Cardiac septum (tissue), 1 donor: Measurements from ENCODE around the gene ICE2. TPM values are rescaled to one million over a fixed set of nuclear protein-coding genes. Genes with fewer than 3 reads are reported as not detected.
A peak's percentile ranks its signal among the peaks of the same experiment; 100 is the strongest.

Experiments
- DNase-seq: peaks from one replicate; pipeline ENCODE4 v3.0.0-alpha.2; 2020; ENCODE audit warnings: low spot score
- intact Hi-C: fragments of 100-400 bp; cut with DNase I; formaldehyde crosslinking; loops from one replicate; pipeline ENCODE4 v1.14.0; 2022
- long read RNA-seq: library from polyadenylated mRNA; unstranded; transcript quantifications from one replicate; pipeline ENCODE4 v2.0.0, GENCODE V29; 2021
- total RNA-seq: library from RNA; stranded (reverse); fragmentation: NEBNext Ultra II Directional; extraction: Animal tissue kit (Norgen Biotek cat#: 25700); gene quantifications from one replicate; pipeline ENCODE4 v1.2.1, GENCODE V29; 2021
- donor health status: DM: no; HTN: no; CAD: no.

Gene ICE2
- 29.7 TPM for total RNA-seq
- long read RNA-seq, full-length matches to known transcripts, result 9 of 16 reads
- long read RNA-seq, partial matches to known transcripts, result 5 of 16 reads
- long read RNA-seq, other reads (novel, unspliced or antisense), result 2 of 16 reads

DNA sequence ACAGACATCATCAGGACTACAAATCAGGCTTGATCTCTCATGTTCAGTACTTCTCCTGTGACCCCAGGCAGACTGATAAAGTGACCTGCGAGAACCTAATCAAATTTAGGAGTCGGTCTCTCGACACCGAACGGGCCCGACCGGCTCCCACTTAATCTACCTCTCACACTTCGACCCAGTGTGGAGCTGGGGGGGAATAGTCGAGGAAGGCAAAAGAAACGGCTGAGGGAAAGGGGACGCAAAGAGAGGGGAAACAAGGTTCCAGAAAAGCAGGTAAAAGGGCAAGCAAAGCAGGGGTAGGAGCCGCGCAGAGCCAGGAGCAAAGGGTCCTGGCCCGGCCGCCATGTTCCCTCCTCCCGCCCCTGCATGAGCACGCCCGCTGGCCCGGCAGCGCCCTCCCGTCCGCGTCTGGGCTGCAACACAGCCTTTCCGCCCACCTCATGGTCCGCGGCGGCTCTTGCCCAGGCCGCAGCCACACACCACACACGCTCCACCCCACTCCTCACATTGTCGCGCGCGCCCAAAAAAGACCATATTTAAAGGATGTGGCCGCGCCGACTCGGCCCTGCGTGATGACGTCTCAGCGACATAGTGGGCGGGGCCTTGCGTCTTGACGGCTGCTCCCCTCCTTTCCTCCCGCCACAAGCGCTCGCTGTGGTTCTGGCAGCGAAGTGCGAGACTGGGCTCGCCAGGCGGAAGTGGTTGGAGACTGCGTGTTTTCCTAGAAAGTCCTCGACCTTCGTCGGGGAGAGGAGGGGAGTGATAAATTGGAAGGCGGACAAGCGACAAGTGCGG is at the start of gene ICE2:
TSS of gene ICE2 (minus strand) at position 577 of the 795 bp plus-strand sequence. CDS start 1,165 bp downstream, outside the sequence.
- intact Hi-C loops, result no loop called here
- DNase-seq, result peak; percentile 98

DNA sequence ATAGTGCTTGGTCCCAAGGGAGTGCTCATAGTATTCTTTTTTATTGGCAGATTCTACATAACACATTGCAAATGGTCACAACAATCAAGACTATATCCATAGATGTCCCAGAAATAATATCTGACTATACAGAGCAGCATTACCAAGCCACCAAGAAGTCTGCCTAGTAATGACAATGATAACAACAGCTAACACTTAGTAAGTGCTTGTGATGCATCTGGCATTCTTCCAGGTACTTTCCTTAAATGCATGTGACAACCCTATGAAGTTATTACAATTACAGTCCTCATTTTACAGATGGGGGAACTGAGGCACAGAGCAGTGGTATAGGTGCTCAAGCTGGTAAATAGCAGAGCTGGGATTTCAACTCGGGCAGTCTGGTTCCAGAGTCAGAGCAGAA is 49.6 kb upstream of the ICE2 start:
- no peak for DNase-seq
- intact Hi-C loops, result no loop called here

DNA sequence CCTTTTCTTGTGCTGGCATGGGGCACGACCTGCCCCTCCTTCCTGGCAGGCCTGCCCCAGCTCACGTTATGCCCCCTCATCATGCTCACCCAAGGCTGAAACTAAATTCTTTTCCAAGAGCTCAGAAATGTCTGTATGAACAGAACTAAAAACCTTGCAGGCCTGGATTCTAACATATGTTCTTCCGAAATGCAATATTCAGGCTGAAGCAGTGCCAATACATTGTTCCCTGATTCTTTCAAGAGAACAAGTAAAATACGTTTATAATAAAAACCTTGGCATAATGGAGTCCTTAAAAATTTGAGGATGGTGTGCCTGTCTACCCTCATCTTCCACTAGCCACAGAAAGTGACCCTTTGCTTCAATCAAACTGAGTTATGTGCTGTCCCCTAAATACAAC is 48.5 kb upstream of the ICE2 start:
- DNase-seq, result no peak
- intact Hi-C loops, result no loop called here

DNA sequence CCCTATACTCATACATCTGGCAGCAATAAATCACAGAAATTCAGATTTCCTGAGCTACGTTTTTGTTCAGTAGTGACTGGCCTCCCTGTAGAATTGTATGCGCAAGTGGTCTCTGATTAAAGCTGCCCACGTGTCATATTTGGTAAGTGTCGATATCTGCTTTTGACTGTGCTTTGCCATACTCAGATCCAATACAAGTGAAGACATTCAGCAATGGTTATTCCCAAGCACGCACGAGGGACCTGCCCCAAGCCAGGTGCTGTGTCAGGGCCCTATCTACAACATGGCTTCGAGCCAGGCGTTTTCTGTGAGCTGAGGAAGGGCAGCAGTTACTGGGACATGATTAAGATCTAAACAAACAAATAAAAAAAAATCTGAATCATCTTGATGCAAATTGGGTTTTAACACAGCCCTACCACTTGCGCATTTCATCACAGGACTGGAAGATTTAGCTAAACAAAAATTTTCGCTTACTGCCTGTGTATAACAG is 47.2 kb upstream of the ICE2 start:
- no peak for DNase-seq
- intact Hi-C loops, result no loop called here

DNA sequence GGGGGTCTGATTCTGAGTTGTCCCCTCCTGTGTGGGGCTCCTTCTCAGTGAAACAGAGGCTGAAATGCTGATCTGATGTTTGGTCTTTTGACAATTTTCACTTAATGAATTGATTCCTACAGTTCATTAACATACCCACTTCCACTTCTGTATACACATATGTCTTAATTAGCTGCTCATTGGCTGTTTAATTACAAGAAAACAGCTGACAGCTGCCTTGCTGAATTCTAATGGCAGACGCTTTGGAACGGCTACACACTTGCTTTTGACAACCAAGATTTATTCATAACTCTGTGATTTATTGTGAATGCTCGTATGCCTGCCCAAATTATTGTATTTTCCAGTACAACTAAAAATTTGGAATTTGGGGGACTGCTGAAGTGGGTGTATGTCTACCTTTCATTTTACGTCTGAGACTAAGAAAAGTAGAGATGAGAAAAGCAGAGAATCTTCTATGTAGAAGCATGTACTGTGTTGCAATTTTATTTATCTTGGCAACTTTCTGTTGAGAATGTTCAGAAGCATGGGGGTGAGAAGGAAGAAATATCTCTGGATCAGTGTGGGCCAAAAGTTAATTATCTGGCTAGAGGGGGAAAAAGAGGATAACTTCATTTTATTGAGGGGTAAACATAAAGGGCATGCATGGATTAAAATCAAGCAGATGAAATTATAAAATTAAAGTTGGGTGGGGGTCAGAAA is 46.5 kb upstream of the ICE2 start:
- DNase-seq, result no peak
- intact Hi-C loops, result no loop called here

- intact Hi-C loops, result no loop called here
- DNase-seq, result no peak
These were observed 44.1 kb upstream of the ICE2 start for GRCh38 chr15:60523056-60523455.

- intact Hi-C loops, result no loop called here
- no peak for DNase-seq
These were observed 42.0 kb upstream of the ICE2 start for GRCh38 chr15:60520825-60521368.

GRCh38 chr15:60520013-60520824 is 41.3 kb upstream of the ICE2 start:
- DNase-seq, result no peak
- intact Hi-C loops, result no loop called here

DNA sequence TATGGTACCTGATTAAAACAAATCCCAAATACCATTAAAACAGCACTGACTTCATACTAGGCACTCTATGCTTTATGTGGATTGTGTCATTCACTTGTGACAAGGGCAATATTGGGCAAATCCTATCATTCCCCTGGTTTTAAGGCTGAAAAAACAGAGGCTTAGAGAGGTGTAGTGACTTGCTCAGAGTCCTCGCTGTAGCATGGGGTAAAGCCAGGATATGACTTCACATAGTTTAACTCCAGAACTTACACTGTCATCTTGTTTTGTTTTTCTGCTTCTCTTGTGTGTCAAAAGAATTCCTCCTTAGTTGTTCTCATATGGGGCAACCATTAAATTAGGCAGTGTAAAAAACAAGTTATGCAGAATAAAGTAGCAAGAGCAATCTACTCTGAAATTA is 40.3 kb upstream of the ICE2 start:
- no peak for DNase-seq
- intact Hi-C loops, result no loop called here

- intact Hi-C loops, result no loop called here
- DNase-seq, result no peak
These were observed 39.6 kb upstream of the ICE2 start for GRCh38 chr15:60518511-60518910.

DNA sequence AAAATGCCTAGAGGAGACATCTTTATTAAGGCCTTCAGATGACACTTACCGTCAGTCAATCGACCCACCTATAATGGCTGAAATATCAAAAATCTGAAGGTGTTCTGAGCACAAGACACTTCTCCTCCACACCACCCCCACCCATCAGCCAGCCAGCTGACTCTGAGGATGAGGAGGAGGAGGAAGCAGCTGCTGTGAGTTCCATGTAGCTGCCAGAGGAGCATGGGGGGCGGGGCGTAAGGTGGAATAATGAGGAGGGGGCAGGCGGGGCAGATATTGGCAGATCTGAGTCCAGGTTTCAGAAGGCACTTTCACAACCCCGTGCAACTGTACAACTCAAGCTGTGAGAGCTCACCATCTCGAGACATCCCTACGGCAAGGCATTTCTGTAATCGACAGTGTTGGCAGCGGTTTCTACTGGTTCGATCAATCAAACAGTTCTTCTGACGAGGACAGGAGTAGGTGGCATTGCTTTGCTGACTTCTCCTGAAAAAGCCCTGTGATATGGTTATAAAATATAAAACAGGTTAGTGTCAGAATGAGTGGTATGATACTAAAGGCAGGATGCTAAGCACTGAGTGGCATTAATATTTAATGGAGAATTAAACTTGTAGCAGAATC is 35.4 kb upstream of the ICE2 start:
- intact Hi-C loops, result no loop called here
- DNase-seq, result no peak

- no peak for DNase-seq
- intact Hi-C loops, result no loop called here
These were observed 34.7 kb upstream of the ICE2 start for GRCh38 chr15:60513676-60514075.

GRCh38 chr15:60512937-60513336 is 34.0 kb upstream of the ICE2 start:
- intact Hi-C loops, result no loop called here

DNA sequence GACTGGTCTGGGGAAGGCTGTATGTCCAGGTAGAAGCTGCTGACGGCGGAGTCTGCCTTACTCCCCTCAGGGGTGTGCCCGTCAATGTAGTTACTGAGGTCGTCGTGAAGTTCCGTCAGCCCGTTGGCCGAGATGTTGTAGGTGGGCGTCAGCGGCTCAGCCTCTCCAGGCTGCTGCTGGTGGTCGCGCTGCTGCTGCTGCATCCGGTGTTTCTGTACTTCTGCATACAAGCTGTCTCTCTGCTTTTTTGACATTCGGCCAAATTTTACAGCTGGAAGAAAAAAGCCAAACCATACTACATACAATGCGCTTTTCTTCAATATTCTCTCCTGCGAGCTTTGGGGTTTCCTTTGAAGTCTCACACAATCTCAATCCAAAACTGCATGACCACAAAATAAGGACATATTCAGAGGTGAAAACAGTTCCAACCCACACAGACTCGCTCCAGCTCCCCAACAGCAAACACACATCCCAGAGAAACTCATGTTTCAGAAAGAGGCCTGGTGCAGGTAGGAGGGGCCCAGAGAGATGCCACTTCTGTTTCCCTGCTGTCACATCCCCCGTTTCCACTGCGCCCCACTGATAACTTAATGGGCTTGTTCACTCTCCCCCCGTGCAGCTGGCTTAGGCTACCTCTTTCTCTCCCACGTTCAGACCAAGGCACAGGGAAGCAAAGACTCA is 32.5 kb upstream of the ICE2 start:
- DNase-seq, result no peak
- intact Hi-C loops, result no loop called here

More at GRCh38 chr15:60512937-60513336, 34.0 kb upstream of the ICE2 start:
- DNase-seq, result no peak

GRCh38 chr15:60510006-60510405 is 31.1 kb upstream of the ICE2 start:
- intact Hi-C loops, result no loop called here
- no peak for DNase-seq

DNA sequence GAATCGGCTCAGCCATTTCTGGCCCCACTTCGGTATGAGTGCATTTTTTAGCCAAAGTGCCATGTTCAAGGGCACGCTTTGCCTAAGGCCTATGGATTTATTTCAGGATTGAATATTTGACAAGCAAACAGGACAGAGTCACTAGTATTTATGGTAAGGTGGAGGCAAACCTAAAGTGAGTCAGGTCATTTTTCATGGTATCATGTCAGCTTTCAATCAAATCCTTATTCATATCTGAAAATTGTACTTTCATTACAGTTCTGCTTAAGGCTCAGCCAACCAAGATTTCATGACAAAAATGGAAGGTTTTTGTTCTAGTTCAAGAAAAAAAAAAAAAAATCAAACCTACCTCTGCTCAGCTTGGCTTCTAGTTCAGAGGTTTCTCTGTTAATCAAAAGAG is 30.5 kb upstream of the ICE2 start:
- no peak for DNase-seq
- intact Hi-C loops, result loop anchor here (5.0 kb wide), 2 partner anchors 408 to 1323 kb away; no protein-coding TSS in a partner anchor

GRCh38 chr15:60508442-60508841 is 29.5 kb upstream of the ICE2 start:
- DNase-seq, result no peak
- intact Hi-C loops, result loop anchor here (5.0 kb wide), 2 partner anchors 409 to 1324 kb away; no protein-coding TSS in a partner anchor
